Measurements from ENCODE around the gene GRK5.

The GRK5 gene

DNA sequence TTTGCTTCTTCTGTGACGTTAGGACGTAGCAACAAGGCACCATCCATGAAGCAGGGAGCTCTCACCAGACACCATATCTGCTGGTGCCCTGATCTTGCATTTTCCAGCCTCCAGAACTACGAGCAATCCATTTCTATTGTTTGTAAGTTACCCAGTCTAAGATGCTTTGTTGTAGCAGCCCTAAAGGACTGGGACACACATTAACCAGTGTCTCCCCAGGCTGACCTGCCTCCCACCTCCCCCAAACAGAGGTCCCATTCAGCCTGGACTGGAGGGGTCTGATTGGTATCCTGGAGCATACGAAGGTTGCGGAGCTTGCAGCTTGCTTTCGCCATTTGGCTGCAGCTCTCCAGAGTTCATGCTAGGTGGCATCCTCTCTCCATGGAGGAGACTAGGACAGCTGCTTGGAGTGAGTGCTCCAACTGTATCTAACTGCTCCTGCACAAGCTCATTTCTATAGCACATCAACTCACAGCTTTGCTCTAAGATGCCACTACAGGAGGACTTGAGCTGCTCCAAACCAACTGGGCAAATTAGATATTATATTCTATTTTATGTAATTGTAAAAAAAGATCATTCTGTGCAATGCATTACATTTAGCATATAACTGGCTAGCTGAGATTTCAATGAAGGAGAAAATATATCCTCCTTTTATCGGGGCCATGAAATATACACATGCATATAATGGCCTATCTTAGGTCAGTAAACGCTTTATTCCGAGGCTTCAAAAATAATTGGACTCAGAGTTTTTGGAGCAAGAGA, 8.0 kb upstream of the GRK5 start:
- DNase-seq: peak; percentile 61

DNA sequence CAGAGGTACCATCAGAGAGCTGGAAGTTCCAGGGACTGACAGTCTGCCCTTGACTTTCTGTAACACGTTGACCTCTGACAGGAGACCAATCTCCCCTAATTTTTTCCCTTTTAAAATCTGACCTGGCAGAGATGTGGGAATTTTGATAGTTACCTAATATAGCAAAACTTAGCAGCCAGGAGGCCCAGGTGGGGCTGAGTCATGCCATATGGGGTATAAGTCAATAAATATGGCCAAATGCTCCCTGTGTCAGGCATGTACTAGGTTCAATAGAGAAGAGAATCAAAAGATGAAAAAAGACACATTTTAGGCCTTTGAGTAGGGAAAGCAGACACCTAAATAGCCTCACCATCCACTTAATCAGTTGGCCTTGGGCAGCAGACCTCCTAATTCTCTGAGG, 6.1 kb upstream of the GRK5 start:
- DNase-seq: no peak

DNA sequence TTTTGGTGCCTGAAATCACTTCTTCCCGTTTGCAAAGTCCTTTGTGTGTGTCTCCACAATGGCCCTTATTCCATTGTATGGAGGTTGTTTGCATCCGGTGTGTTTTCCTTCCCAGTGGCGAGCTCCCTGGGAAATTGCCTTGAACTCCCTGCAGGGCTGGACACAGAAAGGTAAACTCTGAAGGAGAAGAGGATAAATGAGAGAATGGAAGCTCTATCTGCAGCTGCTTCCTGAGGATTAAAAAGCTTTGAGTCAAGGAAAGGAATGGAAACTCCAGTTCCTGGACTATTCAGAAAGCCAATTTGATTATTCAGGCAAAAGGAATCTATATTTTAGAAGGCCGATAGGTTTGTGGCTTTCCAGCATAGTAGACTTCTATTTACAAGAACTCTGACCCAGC, 4.4 kb upstream of the GRK5 start:
- DNase-seq: no peak

DNA sequence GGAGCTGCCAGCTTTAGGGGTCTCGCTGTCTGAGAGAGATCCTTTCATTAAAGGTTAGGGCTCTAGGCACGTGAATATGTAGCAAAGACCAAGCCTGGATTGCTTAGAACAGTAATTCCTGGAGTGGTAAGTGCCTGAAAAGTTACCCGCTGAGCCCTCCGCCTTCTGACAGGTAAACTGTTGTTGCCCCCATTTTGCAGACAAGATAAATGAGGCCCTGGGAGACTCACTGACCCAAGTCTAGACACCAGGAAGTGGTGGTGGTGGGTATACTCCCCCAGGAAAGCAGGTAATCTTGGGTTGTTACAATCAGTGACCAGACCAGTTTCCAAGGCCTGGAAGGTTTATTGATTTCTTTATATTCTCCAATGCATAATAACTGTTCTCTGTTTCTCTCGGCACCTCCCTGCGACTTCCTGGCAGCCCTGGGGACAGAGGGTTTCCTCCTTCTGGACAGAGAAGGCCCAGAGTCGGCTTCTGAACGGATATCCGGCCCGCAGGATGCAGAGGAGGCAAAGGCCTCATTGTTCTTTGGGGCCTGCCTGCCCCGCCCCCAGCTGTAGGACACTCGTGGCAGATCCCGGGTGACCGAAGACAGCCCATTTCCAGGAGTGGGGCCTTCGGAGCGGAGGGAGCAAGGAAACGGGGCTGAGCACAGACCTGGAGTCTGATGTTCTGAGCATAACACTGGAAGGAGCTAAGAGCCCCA, 1.3 kb upstream of the GRK5 start:
- no peak for DNase-seq

DNA sequence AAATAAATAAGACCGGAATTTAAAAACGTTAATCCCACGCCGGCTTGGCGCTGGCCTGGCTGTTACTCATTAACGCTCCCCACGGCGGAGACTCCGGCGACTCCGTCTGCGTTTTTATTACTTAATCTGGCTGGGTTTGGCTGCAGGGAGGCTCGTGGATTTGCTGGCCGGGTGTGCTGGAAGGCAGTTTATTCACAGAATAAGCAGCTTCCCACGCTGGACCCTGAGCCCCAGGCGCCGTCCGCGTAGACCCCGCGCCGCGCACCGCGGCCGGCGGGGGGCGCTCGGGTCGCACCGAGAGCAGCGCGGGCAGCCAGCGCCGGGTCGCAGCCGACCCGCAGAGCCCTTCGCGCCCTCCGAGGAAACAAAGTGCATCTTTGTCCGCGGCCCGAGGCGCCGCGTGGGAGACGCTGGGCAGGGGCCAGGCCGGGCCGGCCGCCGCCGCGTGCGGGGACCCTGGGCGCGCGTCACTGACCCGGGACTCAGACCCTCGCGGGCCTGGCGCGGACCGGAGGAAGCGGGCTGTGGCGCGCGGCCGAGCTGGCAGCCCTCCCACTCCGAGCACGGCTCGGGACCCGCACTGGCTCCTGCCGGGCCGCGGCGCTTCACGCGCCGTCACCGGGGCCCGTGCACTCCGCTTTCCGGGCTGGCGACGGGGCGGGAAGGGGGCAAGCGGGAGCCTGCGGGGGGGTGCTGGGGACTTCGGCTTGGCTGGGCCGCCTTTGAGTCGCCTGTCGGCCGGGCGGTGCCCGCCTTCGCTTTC, 587 bp upstream of the GRK5 start:
- peak; percentile 66 for DNase-seq

DNA sequence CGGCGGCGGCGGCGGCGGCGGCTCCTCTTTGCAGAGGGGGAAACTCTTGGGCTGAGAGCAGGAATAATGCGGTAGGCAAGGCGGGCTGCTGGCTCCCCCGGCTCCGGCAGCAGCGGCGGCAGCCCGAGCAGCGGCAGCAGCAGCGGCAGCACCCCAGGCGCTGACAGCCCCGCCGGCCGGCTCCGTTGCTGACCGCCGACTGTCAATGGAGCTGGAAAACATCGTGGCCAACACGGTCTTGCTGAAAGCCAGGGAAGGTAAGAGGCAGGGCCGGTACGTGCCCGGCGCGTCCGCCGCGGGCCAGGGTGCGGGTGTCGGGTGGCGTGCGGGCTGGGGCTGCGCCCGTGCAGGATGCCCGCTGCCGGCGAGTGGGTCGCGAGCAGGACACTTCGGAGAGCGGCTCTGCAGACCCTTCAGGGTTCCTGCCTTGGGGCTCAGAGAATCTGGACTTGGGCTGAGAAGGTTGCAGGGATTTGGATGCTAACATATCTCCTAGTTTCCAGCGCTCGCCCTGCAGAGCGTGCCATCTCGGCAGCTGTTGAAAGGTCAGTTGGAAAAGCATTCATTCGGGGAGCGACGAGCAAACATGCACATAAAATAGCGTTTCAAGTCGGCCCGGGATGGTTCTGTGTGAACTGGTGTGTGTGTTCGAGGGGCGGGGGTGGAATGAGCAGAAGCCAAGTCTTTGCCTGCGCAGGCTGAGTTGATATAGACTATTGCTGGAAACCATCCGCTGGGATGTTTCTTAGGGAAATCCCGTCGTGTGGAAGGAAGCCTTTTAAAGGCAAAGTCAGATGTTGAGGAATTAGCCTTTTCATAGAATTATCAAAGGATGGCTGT, 562 bp downstream of the GRK5 start:
- no peak for DNase-seq

DNA sequence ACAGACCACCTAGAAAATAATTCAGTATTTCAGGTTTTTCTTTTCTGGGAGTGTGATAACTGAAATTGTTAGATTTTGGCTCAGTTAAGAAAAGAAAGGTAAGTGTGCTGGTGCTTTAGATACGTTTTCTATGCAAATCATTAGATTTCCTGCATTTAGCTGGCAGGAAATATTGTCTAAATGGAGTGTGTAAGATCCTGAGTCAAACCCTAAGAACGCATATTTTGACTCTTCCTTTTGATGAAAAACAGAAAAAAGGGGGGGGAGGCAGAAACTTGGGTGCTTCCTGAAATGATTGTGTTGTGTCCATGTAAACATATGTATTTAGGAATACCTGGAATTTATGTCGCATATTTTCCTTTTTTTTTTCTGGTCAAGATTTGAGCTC, 1.2 kb downstream of the GRK5 start:
- no peak for DNase-seq

DNA sequence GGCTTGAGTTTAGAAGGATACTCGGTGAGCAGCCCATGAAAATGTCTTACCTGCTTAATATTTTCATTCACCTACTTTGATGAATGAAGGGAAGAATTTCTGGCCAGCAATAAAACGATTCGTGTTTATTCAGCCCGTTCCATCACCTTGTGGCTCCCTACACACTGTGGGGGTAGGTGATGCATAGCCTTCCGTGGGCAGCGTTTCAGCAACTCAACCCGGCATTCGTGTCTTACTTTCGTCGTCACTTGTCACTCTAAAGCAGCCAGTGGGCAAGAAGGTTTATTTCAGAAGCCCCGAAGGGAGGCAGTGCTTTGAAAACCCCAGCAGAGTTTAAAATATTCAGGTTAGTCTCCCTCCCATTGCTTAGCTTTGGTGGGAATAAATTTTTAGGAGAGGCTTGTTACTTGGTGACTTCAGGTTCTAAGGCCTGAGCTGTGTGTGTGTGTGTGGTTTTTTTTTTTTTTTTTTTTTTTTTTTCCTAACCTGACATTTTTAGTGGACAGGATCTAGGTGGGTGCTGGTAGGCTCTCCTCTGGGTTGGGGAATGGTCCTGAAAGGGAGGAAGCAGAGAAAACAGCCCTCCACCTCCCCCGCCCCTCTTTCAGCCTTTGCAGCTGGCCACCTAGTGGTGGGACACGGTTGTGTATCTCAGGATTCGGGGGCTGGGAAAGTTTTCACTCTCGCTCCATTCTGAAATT, 1.8 kb downstream of the GRK5 start:
- peak; percentile 25 for DNase-seq

DNA sequence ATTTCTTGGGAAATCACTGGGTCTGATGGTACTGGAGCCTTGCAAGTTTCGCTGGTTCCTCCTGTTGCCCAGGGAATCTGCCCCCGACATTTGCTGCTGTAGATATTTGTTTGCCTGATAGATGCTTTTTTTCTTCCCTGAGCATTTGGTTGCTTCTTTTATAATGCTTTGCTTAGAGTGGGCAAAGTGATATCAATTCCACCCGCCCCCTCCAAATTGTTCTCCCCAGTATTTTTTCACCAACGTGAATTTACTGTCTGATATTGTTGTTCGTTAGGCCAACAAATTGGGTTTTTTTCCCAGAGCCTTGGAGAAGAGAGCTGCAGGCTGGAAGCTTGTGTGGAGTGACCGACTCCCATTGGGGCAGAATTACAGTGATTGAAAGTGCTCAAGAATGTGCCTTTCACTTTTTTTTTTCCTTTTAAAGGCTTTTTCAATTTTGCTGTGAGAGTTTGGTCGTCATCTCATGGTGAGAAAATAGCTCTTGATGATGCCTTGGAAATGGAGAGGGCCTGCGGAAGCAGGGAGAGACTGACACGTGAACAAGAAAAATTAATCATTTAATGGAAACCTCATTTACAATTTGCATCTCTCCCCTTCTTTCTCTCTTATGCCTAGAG, 2.5 kb downstream of the GRK5 start:
- DNase-seq: no peak

DNA sequence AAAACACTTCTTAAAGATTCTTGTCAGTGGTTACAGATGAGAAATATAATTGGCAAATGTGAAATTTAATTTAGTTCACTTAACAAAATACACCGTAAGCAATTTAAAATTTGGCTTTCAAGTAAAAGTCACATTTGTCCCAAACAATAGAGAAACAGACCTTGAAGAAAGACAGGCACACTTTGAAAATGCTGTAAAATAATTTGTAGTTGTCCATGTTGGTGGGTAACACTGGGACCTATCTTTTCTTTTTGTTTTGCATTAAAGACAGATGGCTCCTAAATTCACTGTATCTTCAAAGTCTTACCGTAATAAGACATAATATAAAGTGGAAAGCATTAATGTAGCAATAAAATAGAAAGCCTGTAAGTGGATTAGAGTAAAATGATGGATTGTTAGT, 3.3 kb downstream of the GRK5 start:
- DNase-seq: no peak

DNA sequence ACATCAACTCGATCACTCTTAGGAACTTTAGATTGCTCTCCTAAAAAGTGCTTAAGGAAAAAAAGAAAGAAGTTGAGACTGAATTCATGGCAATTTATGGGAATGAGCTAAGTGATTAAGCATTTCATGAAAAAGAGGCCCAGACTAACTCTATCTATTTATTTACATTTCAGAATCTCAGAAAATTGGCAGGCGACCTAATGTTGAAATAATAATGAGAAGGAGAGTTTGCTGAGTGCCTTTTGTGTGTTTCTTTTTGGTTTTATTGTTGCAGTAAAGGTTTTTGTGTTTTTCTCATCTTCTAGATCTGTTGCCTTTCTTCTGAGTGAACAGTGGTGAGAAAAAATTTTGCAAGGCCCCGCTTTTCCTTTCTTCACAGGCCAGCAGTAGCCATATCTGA, 3.8 kb downstream of the GRK5 start:
- no peak for DNase-seq

DNA sequence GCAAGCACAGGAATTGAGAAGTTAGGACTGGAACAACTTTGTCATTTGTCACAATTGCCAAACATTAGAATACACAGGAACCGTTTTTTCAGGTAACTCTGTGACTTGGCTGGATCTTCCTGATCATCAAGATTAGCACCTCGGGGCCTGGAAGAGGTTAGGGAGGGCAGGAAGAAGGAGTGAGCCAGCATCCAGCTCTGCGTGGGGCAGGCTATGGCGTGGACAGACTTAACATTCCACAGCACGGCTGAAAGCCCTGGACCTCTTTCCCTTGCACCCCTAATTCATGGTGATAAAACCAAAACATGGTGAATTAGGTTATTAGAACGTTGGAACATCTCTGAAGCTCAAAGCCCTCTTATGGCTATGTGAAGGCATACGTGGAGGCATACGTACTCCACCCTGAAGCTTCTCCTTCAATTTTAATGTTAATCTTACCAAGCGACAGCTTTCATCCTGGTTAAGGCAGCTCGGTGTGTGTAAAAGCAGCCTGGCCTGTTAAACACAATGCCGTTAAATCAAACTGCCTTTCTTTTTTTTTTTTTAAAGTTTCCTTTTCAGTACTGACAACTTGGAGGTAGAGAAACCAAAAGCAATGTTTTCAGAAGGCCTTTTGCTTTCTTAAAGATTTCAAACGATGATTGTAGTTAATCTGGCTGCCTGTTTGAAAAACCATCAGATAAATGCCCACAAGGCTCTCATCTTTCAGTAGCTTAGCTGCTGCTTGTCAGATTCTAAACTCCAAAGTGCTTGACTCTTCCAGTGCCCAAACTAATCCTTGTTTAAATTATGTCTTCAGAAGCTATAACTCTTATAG, 4.5 kb downstream of the GRK5 start:
- no peak for DNase-seq

DNA sequence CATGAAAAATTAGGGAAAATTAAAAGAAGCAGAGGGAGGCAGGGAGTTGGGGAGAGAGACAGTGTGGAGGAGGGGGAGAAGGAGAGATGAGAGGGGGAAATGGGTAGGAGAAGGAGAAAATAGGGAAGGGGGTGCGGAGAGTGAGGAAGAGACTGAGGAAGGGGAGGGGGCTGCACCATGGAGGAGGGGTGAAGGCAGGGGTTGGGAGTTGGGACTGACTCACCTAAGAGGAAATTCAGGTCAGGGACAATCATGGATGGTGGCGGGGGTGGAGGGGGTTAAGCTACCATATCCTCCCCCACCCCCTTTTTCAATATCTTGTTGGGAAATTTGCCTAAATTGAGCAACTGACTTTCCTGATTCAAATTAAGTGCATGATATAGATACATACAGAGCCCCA, 8.0 kb downstream of the GRK5 start:
- DNase-seq: no peak

DNA sequence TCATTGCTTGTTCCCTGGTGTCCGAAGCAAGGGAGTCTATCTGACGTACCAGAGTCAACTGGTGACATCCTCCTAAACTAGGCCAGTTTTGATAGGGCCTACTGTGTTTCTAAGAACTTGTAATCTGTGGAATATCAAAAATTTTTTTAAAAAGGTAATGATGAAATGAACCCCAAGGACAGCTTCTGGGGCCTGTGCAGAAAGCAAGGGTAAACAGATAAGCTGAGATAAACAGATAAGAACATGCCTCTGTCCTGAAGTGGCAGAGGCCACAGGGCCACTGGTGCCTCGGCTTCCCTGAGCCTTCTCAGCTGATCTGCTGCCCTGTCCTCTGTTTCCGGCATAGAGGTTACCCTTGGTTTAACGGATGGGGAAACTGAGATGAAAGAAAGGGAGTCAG, 8.8 kb downstream of the GRK5 start:
- DNase-seq: no peak

DNA sequence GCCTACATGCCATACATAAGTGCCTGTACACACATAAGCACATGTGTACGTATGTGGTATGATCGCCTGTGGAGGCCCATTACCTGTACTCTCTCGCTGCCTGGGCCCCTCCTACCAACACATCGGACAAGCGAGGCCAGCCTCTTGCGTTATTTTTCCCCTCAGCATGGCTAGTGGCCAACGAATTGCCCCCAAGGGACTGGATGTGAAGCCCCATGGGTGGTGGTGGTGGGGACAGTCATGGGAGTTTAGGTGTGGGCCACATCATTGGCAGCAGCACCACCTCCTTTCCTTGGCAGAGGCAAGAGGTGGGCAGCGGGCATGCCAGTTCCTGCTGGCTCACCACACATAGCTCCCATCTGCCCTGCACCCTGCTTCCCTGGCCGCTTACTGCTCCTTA, 10.0 kb downstream of the GRK5 start:
- DNase-seq: no peak

DNA sequence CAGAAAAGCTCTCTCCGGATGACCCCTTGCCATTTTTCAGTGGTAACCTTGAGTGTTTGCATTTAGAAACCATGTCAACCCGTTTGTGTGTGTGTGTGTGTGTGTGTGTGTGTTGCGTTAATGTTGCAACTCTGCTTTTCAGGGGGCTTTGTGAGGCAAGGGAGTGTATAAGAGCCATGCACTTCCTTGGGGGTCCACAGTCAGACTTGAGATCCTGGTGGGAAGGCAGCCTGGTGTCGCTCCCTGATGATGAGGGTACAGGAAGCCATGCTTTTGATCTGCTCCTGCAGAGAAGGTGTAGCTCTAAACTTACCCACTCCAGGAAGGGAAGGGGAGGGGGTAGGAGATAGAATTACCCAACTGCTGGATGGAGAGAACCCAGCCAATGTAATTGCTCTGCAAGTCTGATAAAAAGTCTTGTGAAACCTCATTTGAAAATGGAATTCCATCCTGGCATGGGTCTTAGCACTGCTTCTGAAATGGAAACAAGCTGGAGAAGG, 10.7 kb downstream of the GRK5 start:
- DNase-seq: no peak

DNA sequence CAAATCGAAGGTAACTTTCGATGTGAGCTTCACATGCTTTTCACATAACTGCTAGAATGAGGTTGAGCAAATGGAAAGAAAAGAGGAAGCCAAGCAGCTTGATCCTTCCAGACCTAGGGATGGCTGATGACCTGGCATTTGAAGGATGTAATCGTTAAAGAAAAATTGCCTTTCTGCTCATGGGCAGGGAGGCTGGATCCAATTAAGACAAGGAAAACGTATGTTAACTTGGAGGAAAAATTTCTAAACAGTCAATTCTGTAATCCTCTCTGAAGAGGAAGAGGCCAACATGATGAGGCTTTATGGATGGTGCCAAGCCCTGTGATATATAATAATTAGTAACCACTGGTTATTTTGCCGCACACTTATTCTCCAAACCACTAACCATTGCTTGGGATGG, 12.5 kb downstream of the GRK5 start:
- DNase-seq: no peak

DNA sequence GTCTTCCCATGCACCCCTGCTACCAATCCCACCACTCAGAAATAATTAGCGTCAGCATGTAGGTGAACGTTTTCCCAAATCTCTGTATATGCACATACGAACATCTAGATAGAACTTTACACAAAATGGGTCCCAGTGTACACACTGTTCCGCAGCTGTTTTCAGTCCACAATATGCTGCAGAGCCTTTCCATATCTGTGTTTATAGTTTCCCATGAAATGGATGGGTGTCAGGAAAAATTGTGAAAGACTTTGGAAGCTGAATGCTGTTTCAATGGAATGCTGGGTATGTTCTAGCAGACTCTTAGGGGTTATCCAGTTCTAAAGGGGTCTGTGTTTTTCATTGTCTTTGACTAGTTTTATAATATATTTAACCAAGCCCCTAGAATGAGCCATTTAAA, 13.8 kb downstream of the GRK5 start:
- DNase-seq: no peak

DNA sequence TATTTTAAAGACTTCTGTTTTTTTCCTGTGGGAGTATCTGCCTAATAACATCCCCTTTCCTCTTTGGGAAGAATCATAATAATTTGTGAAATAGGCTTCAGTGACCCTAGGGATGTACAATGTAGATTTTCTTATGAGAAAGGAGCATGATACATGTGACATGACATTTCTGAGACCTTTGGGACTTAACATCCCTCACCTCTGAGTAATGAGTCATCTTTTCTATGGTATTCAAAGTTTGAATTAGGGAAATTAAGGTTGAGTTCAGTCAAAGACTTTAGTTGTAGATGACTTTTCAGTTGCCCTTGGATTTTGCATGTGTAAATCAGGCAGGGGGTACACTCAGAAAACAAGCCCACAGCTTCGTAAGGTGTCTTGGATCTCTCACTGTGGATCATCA, 14.3 kb downstream of the GRK5 start:
- DNase-seq: no peak

DNA sequence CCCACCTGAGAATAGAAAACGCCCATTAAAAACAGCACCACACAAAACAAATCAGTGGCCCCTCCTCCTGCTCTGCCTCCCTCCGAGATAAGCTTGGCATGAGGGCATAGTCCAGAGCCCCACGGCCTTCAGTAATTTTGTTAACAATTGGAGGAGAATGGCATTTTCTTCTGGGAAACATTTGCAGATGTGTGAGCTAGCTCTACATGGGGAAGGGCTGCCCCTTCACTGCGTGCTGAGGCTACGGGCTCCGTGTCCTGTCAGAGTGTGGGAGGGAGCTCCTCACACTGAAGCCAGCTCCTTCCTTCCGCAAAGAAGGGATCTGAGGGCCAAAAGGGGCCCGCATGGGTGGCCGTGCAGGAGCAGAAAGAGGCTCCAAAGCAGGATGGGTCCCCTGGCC, 15.2 kb downstream of the GRK5 start:
- DNase-seq: no peak

DNA sequence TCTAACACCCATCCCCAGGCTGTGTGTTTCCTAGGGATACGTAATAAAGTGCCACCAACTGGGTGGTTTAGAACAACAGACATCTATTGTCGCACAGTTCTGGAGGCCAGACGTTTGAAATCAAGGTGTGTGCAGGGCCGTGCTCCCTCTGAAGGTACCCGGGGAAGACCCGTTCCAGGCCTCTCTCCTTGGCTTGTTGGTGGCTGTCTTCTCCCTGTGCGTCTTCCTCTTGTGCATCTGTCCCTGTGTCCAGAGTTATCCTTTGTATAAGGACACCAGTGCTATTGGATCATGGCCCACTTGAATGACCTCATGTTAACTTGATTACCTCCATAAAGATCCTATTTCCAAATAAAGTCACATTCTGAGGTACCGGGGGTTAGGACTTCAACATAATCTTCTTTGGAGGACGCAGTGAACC, 15.6 kb downstream of the GRK5 start:
- no peak for DNase-seq
